Body of pancreas (tissue), 4 donors: ENCODE measurements around the gene TPST2.

Experiments
- CTCF ChIP-seq, 7 experiments: fragments of 450-650 bp in 4 of 7; fragments of 200-600 bp in 3 of 7; sonication (generic) in 3 of 7; IDR thresholded peaks; one replicate each; pipeline ENCODE4 v1.5.1; 2016 to 2019; ENCODE audit warnings: antibody characterized with exemption in 7 of 7
- POLR2A ChIP-seq, 3 donors: fragments of 450-650 bp; IDR thresholded peaks; one replicate each; pipeline ENCODE4 v1.6.1; 2016; ENCODE audit warnings: antibody characterized with exemption in 3 of 3, mild to moderate bottlenecking in 2 of 3

- no peak for TF ChIP-seq CTCF (IDR thresholded peaks at IDR 0.05)
- no peak for TF ChIP-seq POLR2A (IDR thresholded peaks at IDR 0.05)
These were observed 14.4 kb upstream of the TPST2 start for GRCh38 chr22:26604368-26604767.
